T-helper 1 cell treated with Interleukin-12 subunit alpha and Interleukin-12 subunit beta and Interleukin-4 antibody, amounts not matched to agents 30 ng/mL and 1 ng/mL, for 36 hours (primary cell): ENCODE measurements around the gene HILPDA. TPM values are rescaled to one million over a fixed set of nuclear protein-coding genes. Genes with fewer than 3 reads are reported as not detected.

Experiments used
- intact Hi-C: fragments of 100-400 bp; cut with micrococcal nuclease; formaldehyde crosslinking; loops from one replicate; pipeline ENCODE4 v1.15.1; 2024
- total RNA-seq: library from RNA; stranded (reverse); gene quantifications from 2 replicates; pipeline ENCODE4 v1.2.3, GENCODE V29; 2022

Gene HILPDA
- total RNA-seq, 1 donor from 2014 or later: 8.1 TPM

GRCh38 chr7:128430207-128430606, 25.5 kb upstream of the HILPDA start:
- intact Hi-C loops: no loop called here

GRCh38 chr7:128431221-128431620, 24.5 kb upstream of the HILPDA start:
- intact Hi-C loops: no loop called here

GRCh38 chr7:128431754-128432153, 23.9 kb upstream of the HILPDA start:
- intact Hi-C loops: no loop called here

GRCh38 chr7:128434413-128435326, 21.0 kb upstream of the HILPDA start:
- intact Hi-C loops: no loop called here

- intact Hi-C loops: no loop called here
Observed at GRCh38 chr7:128435327-128435686, 20.4 kb upstream of the HILPDA start.

GRCh38 chr7:128437426-128438332, 18.0 kb upstream of the HILPDA start:
- intact Hi-C loops: no loop called here

- intact Hi-C loops: no loop called here
Observed at GRCh38 chr7:128442356-128442755, 13.3 kb upstream of the HILPDA start.

- intact Hi-C loops: no loop called here
Observed at GRCh38 chr7:128443831-128444600, 11.7 kb upstream of the HILPDA start.

- intact Hi-C loops: no loop called here
Observed at GRCh38 chr7:128446306-128446705, 9.4 kb upstream of the HILPDA start.

GRCh38 chr7:128447941-128448564, 7.6 kb upstream of the HILPDA start:
- intact Hi-C loops: no loop called here

GRCh38 chr7:128448751-128449302, 6.9 kb upstream of the HILPDA start:
- intact Hi-C loops: no loop called here

GRCh38 chr7:128450409-128450808, 5.3 kb upstream of the HILPDA start:
- intact Hi-C loops: loop anchor here (10.0 kb wide), 2 partner anchors 1036 to 1604 kb away; partner anchors contain the start of gene ZC3HC1

GRCh38 chr7:128450913-128451312, 4.8 kb upstream of the HILPDA start:
- intact Hi-C loops: loop anchor here (10.0 kb wide), 2 partner anchors 1036 to 1604 kb away; partner anchors contain the start of gene ZC3HC1

GRCh38 chr7:128452552-128452951, 3.1 kb upstream of the HILPDA start:
- intact Hi-C loops: loop anchor here (10.0 kb wide), 2 partner anchors 1038 to 1602 kb away; partner anchors contain the start of gene ZC3HC1

GRCh38 chr7:128453836-128454804, 1.6 kb upstream of the HILPDA start:
- intact Hi-C loops: loop anchor here (2.0 to 10.0 kb wide), 3 partner anchors 409 to 1601 kb away; partner anchors contain the start of genes ATP6V1F and ZC3HC1

GRCh38 chr7:128454808-128455542, 703 bp upstream of the HILPDA start:
- intact Hi-C loops: loop anchor here (1.0 to 10.0 kb wide), 13 partner anchors 21 to 1600 kb away; partner anchors contain the start of genes AHCYL2, ARF5, ATP6V1F and CALU

- intact Hi-C loops: loop anchor here (5.0 to 10.0 kb wide), 3 partner anchors 1041 to 1599 kb away; partner anchors contain the start of genes ZC3HC1 and ZNF800
Observed at GRCh38 chr7:128456255-128456725, 612 bp downstream of the HILPDA start.

- intact Hi-C loops: loop anchor here (5.0 to 10.0 kb wide), 3 partner anchors 1043 to 1597 kb away; partner anchors contain the start of genes ZC3HC1 and ZNF800
Observed at GRCh38 chr7:128457385-128457784, 1.7 kb downstream of the HILPDA start.
